H9 (cell line): Measurements from ENCODE around the gene CDK2. TPM values are rescaled to one million over a fixed set of nuclear protein-coding genes. Genes with fewer than 3 reads are reported as not detected.

Experiments used
- DNase-seq: peaks from one replicate; pipeline ENCODE4 v3.0.0-alpha.2; 2017
- H2AFZ ChIP-seq: one replicate; pipeline ENCODE4 v1.6.1; 2013; ENCODE audit warnings: mild to moderate bottlenecking, low read length, control low read depth, moderate library complexity
- H2AK5ac ChIP-seq: 2 replicates; pipeline ENCODE4 v1.6.1; 2013; ENCODE audit warnings: low read length, control low read depth, mixed read lengths; ENCODE audit not compliant: insufficient read length
- H2BK120ac ChIP-seq: one replicate; pipeline ENCODE4 v1.6.1; 2013; ENCODE audit warnings: low read depth, mild to moderate bottlenecking, low read length, control low read depth, inconsistent platforms; ENCODE audit not compliant: poor library complexity, severe bottlenecking
- H2BK12ac ChIP-seq: 2 replicates; pipeline ENCODE4 v1.6.1; 2013; ENCODE audit warnings: low read length, control low read depth, mixed read lengths, low read depth; ENCODE audit not compliant: insufficient read length
- H2BK15ac ChIP-seq: 2 replicates; pipeline ENCODE4 v1.6.1; 2013; ENCODE audit warnings: low read depth, low read length, control low read depth
- H2BK20ac ChIP-seq: one replicate; pipeline ENCODE4 v1.6.1; 2013; ENCODE audit warnings: low read depth, mild to moderate bottlenecking, low read length, control low read depth, inconsistent platforms; ENCODE audit not compliant: poor library complexity, severe bottlenecking
- H2BK5ac ChIP-seq: 2 replicates; pipeline ENCODE4 v1.6.1; 2013; ENCODE audit warnings: low read length, control low read depth, mixed read lengths; ENCODE audit not compliant: insufficient read length
- H3K14ac ChIP-seq: 2 replicates; pipeline ENCODE4 v1.6.1; 2013; ENCODE audit warnings: low read length, control low read depth; ENCODE audit not compliant: insufficient read depth
- H3K18ac ChIP-seq: 2 replicates; pipeline ENCODE4 v1.6.1; 2013; ENCODE audit warnings: low read depth, mild to moderate bottlenecking, mixed read lengths, low read length, control low read depth; ENCODE audit not compliant: insufficient read length
- H3K23ac ChIP-seq: 2 replicates; pipeline ENCODE4 v1.6.1; 2013; ENCODE audit warnings: low read length, control low read depth, mixed read lengths, low read depth; ENCODE audit not compliant: insufficient read length
- H3K23me2 ChIP-seq: 2 replicates; pipeline ENCODE4 v1.6.1; 2013; ENCODE audit warnings: low read depth, mild to moderate bottlenecking, mixed read lengths, low read length, control low read depth; ENCODE audit not compliant: insufficient read length, poor library complexity, severe bottlenecking
- H3K27ac ChIP-seq: 2 replicates; pipeline ENCODE4 v1.5.1; 2013; ENCODE audit warnings: low read length, control low read depth, mixed read lengths, low read depth; ENCODE audit not compliant: insufficient read length
- H3K27me3 ChIP-seq: 2 replicates; pipeline ENCODE4 v1.6.1; 2013; ENCODE audit warnings: low read length, control low read depth, inconsistent platforms; ENCODE audit not compliant: insufficient read depth
- H3K4ac ChIP-seq: 2 replicates; pipeline ENCODE4 v1.6.1; 2013; ENCODE audit warnings: low read depth, mild to moderate bottlenecking, control low read depth, inconsistent platforms, low read length, moderate library complexity
- H3K4me1 ChIP-seq: 2 replicates; pipeline ENCODE4 v1.6.1; 2013; ENCODE audit warnings: low read length, control low read depth, inconsistent platforms; ENCODE audit not compliant: insufficient read depth
- H3K4me2 ChIP-seq: 2 replicates; pipeline ENCODE4 v1.6.1; 2013; ENCODE audit warnings: low read length, control low read depth, mixed read lengths; ENCODE audit not compliant: insufficient read length, insufficient read depth
- H3K56ac ChIP-seq: 2 replicates; pipeline ENCODE4 v1.6.1; 2013; ENCODE audit warnings: low read depth, mild to moderate bottlenecking, mixed read lengths, low read length, control low read depth; ENCODE audit not compliant: insufficient read length
- H3K79me1 ChIP-seq: 2 replicates; pipeline ENCODE4 v1.6.1; 2013; ENCODE audit warnings: low read depth, mild to moderate bottlenecking, moderate library complexity, low read length, control low read depth, inconsistent platforms; ENCODE audit not compliant: insufficient read depth, poor library complexity, severe bottlenecking
- H3K79me2 ChIP-seq: 2 replicates; pipeline ENCODE4 v1.6.1; 2013; ENCODE audit warnings: low read length, control low read depth, inconsistent platforms; ENCODE audit not compliant: insufficient read depth
- H3K9ac ChIP-seq: 2 replicates; pipeline ENCODE4 v1.6.1; 2013; ENCODE audit warnings: low read length, control low read depth, mixed read lengths; ENCODE audit not compliant: insufficient read length; ENCODE audit errors: extremely low read depth
- H3K9me3 ChIP-seq: one replicate; pipeline ENCODE4 v1.6.1; 2013; ENCODE audit warnings: low read depth, low read length, inconsistent platforms; ENCODE audit not compliant: control insufficient read depth
- H3T11ph ChIP-seq: one replicate; pipeline ENCODE4 v1.6.1; 2013; ENCODE audit warnings: mild to moderate bottlenecking, low read length, control low read depth, inconsistent platforms
- H4K20me1 ChIP-seq: one replicate; pipeline ENCODE4 v1.6.1; 2013; ENCODE audit not compliant: control insufficient read depth, insufficient read length, insufficient read depth
- H4K5ac ChIP-seq: 2 replicates; pipeline ENCODE4 v1.6.1; 2013; ENCODE audit warnings: low read depth, mild to moderate bottlenecking, mixed read lengths, low read length, control low read depth; ENCODE audit not compliant: insufficient read length
- H4K8ac ChIP-seq: replicated peaks from 2 replicates; pipeline ENCODE4 v1.6.1; 2013; ENCODE audit warnings: low read length, control low read depth, mixed read lengths, low read depth; ENCODE audit not compliant: insufficient read length
- H4K91ac ChIP-seq: 2 replicates; pipeline ENCODE4 v1.6.1; 2013; ENCODE audit warnings: low read depth, mild to moderate bottlenecking, moderate library complexity, mixed read lengths, low read length, control low read depth; ENCODE audit not compliant: insufficient read length
- H3K27ac Mint-ChIP-seq, 3 experiments: 2 replicates in 2 of 3; 3 replicates in 1 of 3; pipeline ENCODE4 v1.8.0; 2020 to 2021; ENCODE audit warnings: mixed read lengths in 3 of 3, mild to moderate bottlenecking in 1 of 3, moderate library complexity in 1 of 3
- H3K27me3 Mint-ChIP-seq: 2 replicates; pipeline ENCODE4 v1.8.0; 2021; ENCODE audit warnings: low read depth, mild to moderate bottlenecking, moderate library complexity, mixed read lengths
- H3K36me3 Mint-ChIP-seq, 3 experiments: 2 replicates in 2 of 3; 3 replicates in 1 of 3; pipeline ENCODE4 v1.8.0; 2020 to 2021; ENCODE audit warnings: low read depth in 3 of 3, mixed read lengths in 3 of 3; ENCODE audit not compliant: insufficient read depth in 1 of 3
- H3K4me1 Mint-ChIP-seq, 2 experiments: 2 replicates each; pipeline ENCODE4 v1.8.0; 2020; ENCODE audit warnings: mixed read lengths in 2 of 2
- H3K4me3 Mint-ChIP-seq, 2 experiments: 2 replicates in 1 of 2; 3 replicates in 1 of 2; pipeline ENCODE4 v1.8.0; 2020 to 2021; ENCODE audit warnings: mild to moderate bottlenecking in 2 of 2, mixed read lengths in 2 of 2, moderate library complexity in 1 of 2
- H3K9me3 Mint-ChIP-seq, 2 experiments: 2 replicates in 1 of 2; 3 replicates in 1 of 2; pipeline ENCODE4 v1.8.0; 2020; ENCODE audit warnings: mild to moderate bottlenecking in 2 of 2, mixed read lengths in 2 of 2, moderate library complexity in 1 of 2
- WGBS: extraction: QIAGEN DNeasy Blood & Tissue Kit; methylation state at CpG from one replicate; pipeline ENCODE4 v1.1.7; 2013; ENCODE audit warnings: missing lambda C conversion rate, low lambda C conversion rate, mixed read lengths; ENCODE audit not compliant: insufficient read length; ENCODE audit errors: extremely low coverage; 5-methylcytosine and 5-hydroxymethylcytosine counted together
- total RNA-seq: library from RNA; stranded (reverse); gene quantifications from 2 replicates; pipeline ENCODE4 v1.2.1, GENCODE V29; 2021
- TF ChIP-seq, protein P1 (sequence below): fragments of 200-600 bp; sonication (generic); conservative IDR thresholded peaks from 3 replicates; pipeline ENCODE4 v1.8.0; 2021; ENCODE audit warnings: antibody characterized with exemption, mild to moderate bottlenecking

Gene CDK2
- total RNA-seq, 1 experiment from 2014 or later, result 60.8 TPM

DNA sequence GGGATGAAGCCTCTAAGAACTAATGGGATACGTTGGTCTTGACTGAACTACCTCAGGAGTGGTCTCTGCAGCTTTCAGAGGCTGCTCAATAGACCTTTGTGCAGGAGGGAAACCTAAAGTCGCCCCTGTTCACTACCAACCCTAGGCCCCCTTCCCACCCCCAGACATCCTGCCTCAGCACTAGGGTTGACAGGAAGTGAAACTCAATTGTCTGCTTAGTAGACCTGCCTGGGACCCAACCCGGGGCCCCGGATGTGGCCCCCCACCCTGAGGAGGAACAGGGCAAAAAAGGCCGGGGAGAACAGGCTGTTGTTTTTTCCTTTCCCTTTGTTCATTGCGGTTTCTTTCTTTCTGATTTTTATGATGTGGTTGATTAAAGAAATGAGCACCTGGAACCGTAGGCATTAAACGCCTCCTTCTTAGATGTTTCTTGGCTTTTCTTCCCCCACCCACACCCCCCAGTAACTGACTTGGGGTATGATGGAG, 37.3 kb upstream of the CDK2 start:
- peaks cover 5% of the 10 kb centered on the region for H3K79me1 ChIP-seq
- peaks cover 40 to 47% of the 10 kb centered on the region in 2 experiments for H3K4me1 Mint-ChIP-seq
- H3K56ac ChIP-seq, result no peak overlapping the region
- no peak overlapping the region for H3K9ac ChIP-seq
- H3K36me3 Mint-ChIP-seq, result peaks cover 5 to 14% (median 13%) of the 10 kb centered on the region in 3 experiments; a peak in 5 of 7 replicates
- H3T11ph ChIP-seq, result no peak overlapping the region
- peaks cover 21% of the 10 kb centered on the region for H3K23me2 ChIP-seq
- peaks cover 4% of the 10 kb centered on the region; the same call in 1 of the 2 replicates for H3K27me3 ChIP-seq
- no peaks in the 10 kb centered on the region for H3K9me3 ChIP-seq
- no peak overlapping the region for H2AK5ac ChIP-seq
- H4K5ac ChIP-seq, result no peak overlapping the region
- peak overlapping the region; percentile 36 to 96; a peak in 4 of 5 replicates for H3K4me3 Mint-ChIP-seq
- no peaks in the 10 kb centered on the region; a peak in 1 of 5 replicates for H3K9me3 Mint-ChIP-seq
- peaks cover 30% of the 10 kb centered on the region for H3K27me3 Mint-ChIP-seq
- peak overlapping the region in 2 of 3 experiments; percentile 63 to 77; a peak in 3 of 7 replicates for H3K27ac Mint-ChIP-seq
- H3K4ac ChIP-seq, result no peak overlapping the region
- H4K91ac ChIP-seq, result no peak overlapping the region
- H2BK120ac ChIP-seq, result no peak overlapping the region
- peaks cover 15% of the 10 kb centered on the region; the same call in 1 of the 2 replicates for H3K79me2 ChIP-seq
- H3K18ac ChIP-seq, result no peak overlapping the region
- H2BK5ac ChIP-seq, result no peak overlapping the region
- H2AFZ ChIP-seq, result no peak overlapping the region
- no peaks in the 10 kb centered on the region for H4K20me1 ChIP-seq
- H2BK12ac ChIP-seq, result no peak overlapping the region
- H3K4me2 ChIP-seq, result no peak overlapping the region
- no peak overlapping the region for H2BK20ac ChIP-seq
- WGBS, result no CpG with 5 or more reads among the region's 8 CpGs
- no peak overlapping the region for H3K27ac ChIP-seq
- H2BK15ac ChIP-seq, result no peak overlapping the region
- H3K14ac ChIP-seq, result no peak overlapping the region
- H3K23ac ChIP-seq, result no peak overlapping the region
- TF ChIP-seq, protein P1, sequence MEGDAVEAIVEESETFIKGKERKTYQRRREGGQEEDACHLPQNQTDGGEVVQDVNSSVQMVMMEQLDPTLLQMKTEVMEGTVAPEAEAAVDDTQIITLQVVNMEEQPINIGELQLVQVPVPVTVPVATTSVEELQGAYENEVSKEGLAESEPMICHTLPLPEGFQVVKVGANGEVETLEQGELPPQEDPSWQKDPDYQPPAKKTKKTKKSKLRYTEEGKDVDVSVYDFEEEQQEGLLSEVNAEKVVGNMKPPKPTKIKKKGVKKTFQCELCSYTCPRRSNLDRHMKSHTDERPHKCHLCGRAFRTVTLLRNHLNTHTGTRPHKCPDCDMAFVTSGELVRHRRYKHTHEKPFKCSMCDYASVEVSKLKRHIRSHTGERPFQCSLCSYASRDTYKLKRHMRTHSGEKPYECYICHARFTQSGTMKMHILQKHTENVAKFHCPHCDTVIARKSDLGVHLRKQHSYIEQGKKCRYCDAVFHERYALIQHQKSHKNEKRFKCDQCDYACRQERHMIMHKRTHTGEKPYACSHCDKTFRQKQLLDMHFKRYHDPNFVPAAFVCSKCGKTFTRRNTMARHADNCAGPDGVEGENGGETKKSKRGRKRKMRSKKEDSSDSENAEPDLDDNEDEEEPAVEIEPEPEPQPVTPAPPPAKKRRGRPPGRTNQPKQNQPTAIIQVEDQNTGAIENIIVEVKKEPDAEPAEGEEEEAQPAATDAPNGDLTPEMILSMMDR, result no peak
- DNase-seq, result no peak
- H4K8ac ChIP-seq, result no peak overlapping the region
- peaks cover 6% of the 10 kb centered on the region; the same call in 1 of the 2 replicates for H3K4me1 ChIP-seq
